ENCODE results near the gene MEGF6.

DNA sequence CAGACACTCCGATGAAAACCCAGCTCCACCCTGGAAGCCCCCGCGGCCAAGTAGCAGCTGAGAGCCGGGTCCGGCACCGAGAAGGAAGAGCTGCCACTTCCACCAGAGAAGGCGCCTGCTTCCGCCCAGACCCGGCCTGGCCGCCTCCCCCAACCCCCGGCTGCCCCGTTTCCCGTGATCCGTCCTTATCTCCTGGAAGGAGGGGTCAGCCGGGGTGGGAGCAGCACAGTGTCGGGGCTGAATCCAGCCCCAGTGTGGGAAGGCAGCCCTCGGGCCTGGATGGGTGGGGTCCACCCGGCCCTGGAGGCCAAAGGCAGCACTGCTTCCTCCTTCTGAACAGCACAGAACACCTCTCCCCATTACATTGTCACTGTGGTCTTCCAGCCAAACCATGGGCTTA is 69.4 kb downstream of the MEGF6 start:
- TF ChIP-seq, protein P1, sequence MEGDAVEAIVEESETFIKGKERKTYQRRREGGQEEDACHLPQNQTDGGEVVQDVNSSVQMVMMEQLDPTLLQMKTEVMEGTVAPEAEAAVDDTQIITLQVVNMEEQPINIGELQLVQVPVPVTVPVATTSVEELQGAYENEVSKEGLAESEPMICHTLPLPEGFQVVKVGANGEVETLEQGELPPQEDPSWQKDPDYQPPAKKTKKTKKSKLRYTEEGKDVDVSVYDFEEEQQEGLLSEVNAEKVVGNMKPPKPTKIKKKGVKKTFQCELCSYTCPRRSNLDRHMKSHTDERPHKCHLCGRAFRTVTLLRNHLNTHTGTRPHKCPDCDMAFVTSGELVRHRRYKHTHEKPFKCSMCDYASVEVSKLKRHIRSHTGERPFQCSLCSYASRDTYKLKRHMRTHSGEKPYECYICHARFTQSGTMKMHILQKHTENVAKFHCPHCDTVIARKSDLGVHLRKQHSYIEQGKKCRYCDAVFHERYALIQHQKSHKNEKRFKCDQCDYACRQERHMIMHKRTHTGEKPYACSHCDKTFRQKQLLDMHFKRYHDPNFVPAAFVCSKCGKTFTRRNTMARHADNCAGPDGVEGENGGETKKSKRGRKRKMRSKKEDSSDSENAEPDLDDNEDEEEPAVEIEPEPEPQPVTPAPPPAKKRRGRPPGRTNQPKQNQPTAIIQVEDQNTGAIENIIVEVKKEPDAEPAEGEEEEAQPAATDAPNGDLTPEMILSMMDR (IDR thresholded peaks at IDR 0.05), result no peak
- no peak for TF ChIP-seq POLR2AphosphoS5 (IDR thresholded peaks at IDR 0.05)
